ENCODE data around the gene CFAP68. TPM values are rescaled to one million over a fixed set of nuclear protein-coding genes. Genes with fewer than 3 reads are reported as not detected.

The CFAP68 gene
- total and polyA plus RNA-seq, 2 experiments from 2014 or later, result 9.9 to 52.8 TPM

DNA sequence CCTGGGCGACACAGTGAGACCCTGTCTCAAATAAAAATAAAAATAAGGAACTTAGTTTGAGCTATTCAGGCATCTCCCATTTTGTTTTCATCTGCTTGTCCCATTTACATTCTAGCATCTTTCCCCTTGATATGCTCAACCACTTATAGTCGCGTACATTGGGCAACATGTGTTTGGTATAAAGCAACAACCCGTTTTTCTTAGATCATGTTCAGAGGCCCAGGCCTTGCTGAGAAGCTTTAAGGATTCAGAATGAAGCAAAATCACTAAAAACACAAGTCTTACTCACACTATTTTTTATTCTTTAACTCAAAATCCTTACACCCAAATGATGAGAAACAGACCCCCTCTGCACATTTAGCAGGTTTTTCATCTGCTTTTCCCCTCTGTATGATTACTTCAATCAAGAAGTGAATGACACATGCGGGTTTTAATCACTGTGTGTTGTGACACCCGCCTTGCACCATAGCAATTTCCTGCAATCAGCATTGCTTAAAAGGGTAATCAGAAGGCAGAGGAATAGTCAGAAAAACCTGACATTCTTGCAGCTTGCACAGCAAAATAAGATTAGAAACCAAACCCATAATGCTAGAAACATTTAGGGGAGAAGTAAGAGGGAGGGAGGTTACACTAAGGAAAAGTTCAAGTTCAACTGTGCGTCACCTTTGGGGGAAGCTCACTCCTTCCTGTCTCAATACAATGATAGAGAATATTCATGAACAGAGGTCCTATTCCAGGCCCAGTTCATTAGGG lies 33.9 kb upstream of the CFAP68 start:
- Mint-ChIP-seq H3K4me1 (peaks cover 18% of the 10 kb centered on the region), H3K4me3 (no peak overlapping the region), H3K9me3 (no peaks in the 10 kb centered on the region), H3K36me3 (ENCODE audit: low read depth) (peaks cover 4% of the 10 kb centered on the region; the same call in 1 of the 3 replicates), H3K27me3 (ENCODE audit: insufficient read depth, low read depth, poor library complexity) (no peaks in the 10 kb centered on the region), H3K27ac (no peak overlapping the region)
- H3K4me3 ChIP-seq, result no peak overlapping the region
- H3K79me2 ChIP-seq (replicated peaks; ENCODE audit: insufficient read depth), result no peaks in the 10 kb centered on the region
- DNase-seq (ENCODE audit: low spot score), result no peak
- no peaks in the 10 kb centered on the region for H3K4me1 ChIP-seq (ENCODE audit: insufficient read depth)
- no peaks in the 10 kb centered on the region for H3K36me3 ChIP-seq (ENCODE audit: insufficient read depth)
- no peaks in the 10 kb centered on the region for H3F3A ChIP-seq (replicated peaks; ENCODE audit: low read depth)
- no peak for ATAC-seq
- H4K20me1 ChIP-seq (replicated peaks; ENCODE audit: insufficient read depth), result no peaks in the 10 kb centered on the region
- no peaks in the 10 kb centered on the region for H3K9me2 ChIP-seq (ENCODE audit: insufficient read depth)
- H3K27me3 ChIP-seq (ENCODE audit: insufficient read depth), result no peaks in the 10 kb centered on the region
- no peak overlapping the region for H3K4me2 ChIP-seq
- TF ChIP-seq, protein P1, sequence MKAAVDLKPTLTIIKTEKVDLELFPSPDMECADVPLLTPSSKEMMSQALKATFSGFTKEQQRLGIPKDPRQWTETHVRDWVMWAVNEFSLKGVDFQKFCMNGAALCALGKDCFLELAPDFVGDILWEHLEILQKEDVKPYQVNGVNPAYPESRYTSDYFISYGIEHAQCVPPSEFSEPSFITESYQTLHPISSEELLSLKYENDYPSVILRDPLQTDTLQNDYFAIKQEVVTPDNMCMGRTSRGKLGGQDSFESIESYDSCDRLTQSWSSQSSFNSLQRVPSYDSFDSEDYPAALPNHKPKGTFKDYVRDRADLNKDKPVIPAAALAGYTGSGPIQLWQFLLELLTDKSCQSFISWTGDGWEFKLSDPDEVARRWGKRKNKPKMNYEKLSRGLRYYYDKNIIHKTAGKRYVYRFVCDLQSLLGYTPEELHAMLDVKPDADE (IDR thresholded peaks at IDR 0.05), result no peak
- TF ChIP-seq STAT1 (IDR thresholded peaks at IDR 0.05; ENCODE audit: unreplicated experiment) (no peak), EZH2phosphoT487 (IDR thresholded peaks at IDR 0.05; ENCODE audit: unreplicated experiment) (no peak), ZNF331 (CRISPR knock-in tag; IDR thresholded peaks at IDR 0.05; ENCODE audit: low read depth) (no peak), ZNF114 (CRISPR knock-in tag; IDR thresholded peaks at IDR 0.05) (no peak), POLR2AphosphoS5 (IDR thresholded peaks at IDR 0.05; ENCODE audit: low read depth) (no peak), NANOG (IDR thresholded peaks at IDR 0.05; ENCODE audit: borderline replicate concordance) (no peak), CREB1 (CRISPR knock-in tag; IDR thresholded peaks at IDR 0.05; ENCODE audit: low read depth) (no peak), JUNB (IDR thresholded peaks at IDR 0.05; ENCODE audit: unreplicated experiment) (no peak), EZH2 (IDR thresholded peaks at IDR 0.05; ENCODE audit: low read depth, unreplicated experiment) (no peak)
- TF ChIP-seq, protein P2, sequence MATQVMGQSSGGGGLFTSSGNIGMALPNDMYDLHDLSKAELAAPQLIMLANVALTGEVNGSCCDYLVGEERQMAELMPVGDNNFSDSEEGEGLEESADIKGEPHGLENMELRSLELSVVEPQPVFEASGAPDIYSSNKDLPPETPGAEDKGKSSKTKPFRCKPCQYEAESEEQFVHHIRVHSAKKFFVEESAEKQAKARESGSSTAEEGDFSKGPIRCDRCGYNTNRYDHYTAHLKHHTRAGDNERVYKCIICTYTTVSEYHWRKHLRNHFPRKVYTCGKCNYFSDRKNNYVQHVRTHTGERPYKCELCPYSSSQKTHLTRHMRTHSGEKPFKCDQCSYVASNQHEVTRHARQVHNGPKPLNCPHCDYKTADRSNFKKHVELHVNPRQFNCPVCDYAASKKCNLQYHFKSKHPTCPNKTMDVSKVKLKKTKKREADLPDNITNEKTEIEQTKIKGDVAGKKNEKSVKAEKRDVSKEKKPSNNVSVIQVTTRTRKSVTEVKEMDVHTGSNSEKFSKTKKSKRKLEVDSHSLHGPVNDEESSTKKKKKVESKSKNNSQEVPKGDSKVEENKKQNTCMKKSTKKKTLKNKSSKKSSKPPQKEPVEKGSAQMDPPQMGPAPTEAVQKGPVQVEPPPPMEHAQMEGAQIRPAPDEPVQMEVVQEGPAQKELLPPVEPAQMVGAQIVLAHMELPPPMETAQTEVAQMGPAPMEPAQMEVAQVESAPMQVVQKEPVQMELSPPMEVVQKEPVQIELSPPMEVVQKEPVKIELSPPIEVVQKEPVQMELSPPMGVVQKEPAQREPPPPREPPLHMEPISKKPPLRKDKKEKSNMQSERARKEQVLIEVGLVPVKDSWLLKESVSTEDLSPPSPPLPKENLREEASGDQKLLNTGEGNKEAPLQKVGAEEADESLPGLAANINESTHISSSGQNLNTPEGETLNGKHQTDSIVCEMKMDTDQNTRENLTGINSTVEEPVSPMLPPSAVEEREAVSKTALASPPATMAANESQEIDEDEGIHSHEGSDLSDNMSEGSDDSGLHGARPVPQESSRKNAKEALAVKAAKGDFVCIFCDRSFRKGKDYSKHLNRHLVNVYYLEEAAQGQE (IDR thresholded peaks at IDR 0.05; ENCODE audit: unreplicated experiment), result no peak
- TF ChIP-seq, protein P3, sequence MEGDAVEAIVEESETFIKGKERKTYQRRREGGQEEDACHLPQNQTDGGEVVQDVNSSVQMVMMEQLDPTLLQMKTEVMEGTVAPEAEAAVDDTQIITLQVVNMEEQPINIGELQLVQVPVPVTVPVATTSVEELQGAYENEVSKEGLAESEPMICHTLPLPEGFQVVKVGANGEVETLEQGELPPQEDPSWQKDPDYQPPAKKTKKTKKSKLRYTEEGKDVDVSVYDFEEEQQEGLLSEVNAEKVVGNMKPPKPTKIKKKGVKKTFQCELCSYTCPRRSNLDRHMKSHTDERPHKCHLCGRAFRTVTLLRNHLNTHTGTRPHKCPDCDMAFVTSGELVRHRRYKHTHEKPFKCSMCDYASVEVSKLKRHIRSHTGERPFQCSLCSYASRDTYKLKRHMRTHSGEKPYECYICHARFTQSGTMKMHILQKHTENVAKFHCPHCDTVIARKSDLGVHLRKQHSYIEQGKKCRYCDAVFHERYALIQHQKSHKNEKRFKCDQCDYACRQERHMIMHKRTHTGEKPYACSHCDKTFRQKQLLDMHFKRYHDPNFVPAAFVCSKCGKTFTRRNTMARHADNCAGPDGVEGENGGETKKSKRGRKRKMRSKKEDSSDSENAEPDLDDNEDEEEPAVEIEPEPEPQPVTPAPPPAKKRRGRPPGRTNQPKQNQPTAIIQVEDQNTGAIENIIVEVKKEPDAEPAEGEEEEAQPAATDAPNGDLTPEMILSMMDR (conservative IDR thresholded peaks at IDR 0.05; ENCODE audit: low read depth in 2 of 2), result no peak
- TF ChIP-seq, protein P4, sequence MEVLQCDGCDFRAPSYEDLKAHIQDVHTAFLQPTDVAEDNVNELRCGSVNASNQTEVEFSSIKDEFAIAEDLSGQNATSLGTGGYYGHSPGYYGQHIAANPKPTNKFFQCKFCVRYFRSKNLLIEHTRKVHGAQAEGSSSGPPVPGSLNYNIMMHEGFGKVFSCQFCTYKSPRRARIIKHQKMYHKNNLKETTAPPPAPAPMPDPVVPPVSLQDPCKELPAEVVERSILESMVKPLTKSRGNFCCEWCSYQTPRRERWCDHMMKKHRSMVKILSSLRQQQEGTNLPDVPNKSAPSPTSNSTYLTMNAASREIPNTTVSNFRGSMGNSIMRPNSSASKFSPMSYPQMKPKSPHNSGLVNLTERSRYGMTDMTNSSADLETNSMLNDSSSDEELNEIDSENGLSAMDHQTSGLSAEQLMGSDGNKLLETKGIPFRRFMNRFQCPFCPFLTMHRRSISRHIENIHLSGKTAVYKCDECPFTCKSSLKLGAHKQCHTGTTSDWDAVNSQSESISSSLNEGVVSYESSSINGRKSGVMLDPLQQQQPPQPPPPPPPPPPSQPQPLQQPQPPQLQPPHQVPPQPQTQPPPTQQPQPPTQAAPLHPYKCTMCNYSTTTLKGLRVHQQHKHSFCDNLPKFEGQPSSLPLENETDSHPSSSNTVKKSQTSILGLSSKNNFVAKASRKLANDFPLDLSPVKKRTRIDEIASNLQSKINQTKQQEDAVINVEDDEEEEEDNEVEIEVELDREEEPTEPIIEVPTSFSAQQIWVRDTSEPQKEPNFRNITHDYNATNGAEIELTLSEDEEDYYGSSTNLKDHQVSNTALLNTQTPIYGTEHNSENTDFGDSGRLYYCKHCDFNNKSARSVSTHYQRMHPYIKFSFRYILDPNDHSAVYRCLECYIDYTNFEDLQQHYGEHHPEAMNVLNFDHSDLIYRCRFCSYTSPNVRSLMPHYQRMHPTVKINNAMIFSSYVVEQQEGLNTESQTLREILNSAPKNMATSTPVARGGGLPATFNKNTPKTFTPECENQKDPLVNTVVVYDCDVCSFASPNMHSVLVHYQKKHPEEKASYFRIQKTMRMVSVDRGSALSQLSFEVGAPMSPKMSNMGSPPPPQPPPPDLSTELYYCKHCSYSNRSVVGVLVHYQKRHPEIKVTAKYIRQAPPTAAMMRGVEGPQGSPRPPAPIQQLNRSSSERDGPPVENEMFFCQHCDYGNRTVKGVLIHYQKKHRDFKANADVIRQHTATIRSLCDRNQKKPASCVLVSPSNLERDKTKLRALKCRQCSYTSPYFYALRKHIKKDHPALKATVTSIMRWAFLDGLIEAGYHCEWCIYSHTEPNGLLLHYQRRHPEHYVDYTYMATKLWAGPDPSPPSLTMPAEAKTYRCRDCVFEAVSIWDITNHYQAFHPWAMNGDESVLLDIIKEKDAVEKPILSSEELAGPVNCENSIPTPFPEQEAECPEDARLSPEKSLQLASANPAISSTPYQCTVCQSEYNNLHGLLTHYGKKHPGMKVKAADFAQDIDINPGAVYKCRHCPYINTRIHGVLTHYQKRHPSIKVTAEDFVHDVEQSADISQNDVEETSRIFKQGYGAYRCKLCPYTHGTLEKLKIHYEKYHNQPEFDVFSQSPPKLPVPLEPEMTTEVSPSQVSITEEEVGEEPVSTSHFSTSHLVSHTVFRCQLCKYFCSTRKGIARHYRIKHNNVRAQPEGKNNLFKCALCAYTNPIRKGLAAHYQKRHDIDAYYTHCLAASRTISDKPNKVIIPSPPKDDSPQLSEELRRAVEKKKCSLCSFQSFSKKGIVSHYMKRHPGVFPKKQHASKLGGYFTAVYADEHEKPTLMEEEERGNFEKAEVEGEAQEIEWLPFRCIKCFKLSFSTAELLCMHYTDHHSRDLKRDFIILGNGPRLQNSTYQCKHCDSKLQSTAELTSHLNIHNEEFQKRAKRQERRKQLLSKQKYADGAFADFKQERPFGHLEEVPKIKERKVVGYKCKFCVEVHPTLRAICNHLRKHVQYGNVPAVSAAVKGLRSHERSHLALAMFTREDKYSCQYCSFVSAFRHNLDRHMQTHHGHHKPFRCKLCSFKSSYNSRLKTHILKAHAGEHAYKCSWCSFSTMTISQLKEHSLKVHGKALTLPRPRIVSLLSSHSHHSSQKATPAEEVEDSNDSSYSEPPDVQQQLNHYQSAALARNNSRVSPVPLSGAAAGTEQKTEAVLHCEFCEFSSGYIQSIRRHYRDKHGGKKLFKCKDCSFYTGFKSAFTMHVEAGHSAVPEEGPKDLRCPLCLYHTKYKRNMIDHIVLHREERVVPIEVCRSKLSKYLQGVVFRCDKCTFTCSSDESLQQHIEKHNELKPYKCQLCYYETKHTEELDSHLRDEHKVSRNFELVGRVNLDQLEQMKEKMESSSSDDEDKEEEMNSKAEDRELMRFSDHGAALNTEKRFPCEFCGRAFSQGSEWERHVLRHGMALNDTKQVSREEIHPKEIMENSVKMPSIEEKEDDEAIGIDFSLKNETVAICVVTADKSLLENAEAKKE (CRISPR knock-in tag; IDR thresholded peaks at IDR 0.05), result no peak
- no peak overlapping the region for H3K27ac ChIP-seq (ENCODE audit: low read depth)
- H2AFZ ChIP-seq, result no peak overlapping the region

Measured in GM23338 (cell line).